ENCODE data around the gene SNRPD1.
"Not testable (repeated sequence)": the region's sequence is repeated elsewhere in the genome, so short reads cannot be mapped to it uniquely, and the experiment has no call there.

Gene SNRPD1

DNA sequence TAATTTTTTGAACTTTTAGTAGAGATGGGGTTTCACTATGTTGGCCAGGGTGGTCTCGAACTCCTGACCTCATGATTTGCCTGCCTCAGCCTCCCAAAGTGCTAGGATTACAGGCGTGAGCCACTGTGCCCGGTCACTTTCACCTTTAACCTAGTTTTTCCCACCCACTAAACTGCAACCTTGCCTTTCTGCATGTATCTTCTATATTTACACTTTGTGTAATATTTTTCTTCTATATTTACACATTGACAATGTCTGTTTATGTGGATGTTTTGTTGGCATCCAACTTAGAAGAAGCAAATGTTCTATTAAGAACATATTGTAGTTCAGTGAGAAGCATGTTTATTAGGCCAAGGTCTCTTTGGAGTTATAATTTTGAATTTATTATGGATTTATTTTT, 26.7 kb downstream of the SNRPD1 start:
- no peak for DNase-seq

DNA sequence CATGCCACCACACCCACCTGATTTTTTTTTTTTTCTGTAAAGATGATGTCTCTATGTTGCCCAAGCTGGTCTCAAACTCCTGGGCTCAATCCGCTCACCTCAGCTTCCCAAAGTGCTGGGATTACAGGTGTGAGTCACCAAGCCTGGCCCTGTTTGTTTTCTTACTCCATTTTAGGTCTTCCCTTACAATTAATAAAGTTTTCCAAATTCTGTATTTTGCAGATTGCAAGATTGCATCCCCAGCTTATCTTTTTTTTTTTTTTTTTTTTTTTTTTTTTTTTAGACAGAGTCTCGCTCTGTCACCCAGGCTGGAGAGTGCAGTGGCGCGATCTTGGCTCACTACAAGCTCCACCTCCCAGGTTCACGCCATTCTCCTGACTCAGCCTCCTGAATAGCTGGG, 28.3 kb downstream of the SNRPD1 start:
- not testable (repeated sequence) for DNase-seq

DNA sequence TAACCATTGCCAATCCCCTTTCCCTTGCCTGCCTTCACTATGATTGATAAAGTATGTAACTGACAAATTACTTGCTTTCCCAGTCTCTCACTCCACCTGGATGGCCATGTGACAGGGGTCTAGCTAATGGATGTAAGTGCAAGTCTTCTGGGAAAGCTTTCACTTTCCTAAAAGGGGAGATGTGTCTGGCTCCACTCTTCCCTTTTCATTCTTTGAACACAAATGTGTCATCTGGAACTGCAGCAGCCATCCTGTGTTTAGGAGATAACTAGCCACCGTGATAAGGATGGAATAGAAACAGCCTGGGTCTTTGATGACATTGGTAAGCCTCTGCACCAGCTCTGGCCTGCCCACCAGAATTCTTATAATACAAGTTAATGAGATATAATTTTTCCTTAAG, 38.2 kb downstream of the SNRPD1 start:
- no peak for DNase-seq

DNA sequence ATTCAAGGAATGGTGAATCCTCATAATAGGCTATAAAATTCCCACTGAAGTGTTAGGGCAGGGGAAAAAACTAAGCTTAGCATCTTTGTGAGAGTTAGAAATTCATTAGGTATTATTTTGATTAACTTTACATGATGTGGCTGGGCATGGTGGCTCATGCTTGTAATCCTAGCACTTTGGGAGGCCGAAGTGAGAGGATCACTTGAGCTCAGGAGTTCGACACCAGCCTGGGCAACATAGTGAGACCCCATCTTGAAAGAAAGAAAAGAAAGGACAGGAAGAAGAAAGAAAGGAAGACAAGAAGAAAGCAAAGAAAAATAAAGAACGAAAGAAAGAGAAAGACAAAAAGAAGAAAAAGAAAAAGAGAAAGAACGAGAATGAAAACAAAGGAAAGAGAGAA, 40.0 kb downstream of the SNRPD1 start:
- no peak for DNase-seq

DNA sequence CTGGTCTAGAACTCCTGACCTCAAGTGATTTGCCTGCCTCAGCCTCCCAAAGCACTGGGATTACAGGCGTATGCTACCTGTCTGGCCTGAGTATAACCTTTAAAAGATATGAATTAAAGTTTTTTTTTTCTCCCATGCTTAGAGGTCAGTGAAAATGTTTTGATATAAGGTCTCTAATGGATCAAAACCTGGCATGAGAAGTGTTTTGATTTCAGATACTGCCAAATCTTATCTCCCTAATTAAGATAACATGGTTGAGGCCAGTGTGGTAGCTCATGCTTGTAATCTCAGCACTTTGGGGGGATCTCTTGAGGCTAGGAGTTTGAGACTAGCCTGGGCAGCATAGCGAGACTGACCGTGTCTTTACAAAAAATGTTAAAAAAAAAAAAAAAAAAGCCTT, 41.2 kb downstream of the SNRPD1 start:
- no peak for DNase-seq

DNA sequence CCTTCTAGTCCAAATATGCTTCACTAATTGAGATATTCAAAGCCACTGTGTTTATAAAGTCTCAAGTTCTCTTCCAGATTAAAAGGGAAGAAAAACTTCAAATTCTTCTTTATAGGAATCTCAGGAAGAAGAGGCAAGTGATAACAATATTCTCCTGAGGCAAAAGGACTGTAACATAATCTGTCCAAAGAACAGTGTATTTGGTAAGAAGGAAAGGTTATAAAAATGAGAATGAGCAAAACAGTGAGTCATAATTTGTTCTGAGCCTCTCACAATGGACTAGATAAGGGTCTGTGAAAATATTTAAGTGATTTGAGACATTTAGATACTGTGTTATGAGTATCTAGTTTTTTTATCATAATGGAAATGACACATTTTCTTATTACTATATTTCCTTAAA, 44.3 kb downstream of the SNRPD1 start:
- DNase-seq: no peak

DNA sequence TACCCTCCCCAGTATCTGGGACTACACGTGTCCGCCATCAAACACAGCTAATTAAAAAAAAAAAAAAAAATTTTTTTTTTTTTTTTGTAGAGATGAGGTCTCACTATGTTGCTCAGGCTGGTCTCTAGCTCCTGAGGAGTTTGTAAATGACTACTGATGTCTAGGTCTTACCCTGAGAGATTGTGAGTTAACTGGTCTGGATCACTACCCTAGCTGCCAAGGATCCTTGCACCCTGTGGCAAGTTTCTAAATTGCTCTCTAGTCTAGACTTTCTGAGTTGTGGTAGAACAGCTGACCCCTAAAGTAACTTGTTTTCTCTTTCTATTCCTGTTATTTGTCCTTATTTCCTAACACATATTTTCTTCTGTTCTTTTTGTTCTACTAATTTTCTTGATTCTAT, 48.0 kb downstream of the SNRPD1 start:
- DNase-seq: no peak

DNA sequence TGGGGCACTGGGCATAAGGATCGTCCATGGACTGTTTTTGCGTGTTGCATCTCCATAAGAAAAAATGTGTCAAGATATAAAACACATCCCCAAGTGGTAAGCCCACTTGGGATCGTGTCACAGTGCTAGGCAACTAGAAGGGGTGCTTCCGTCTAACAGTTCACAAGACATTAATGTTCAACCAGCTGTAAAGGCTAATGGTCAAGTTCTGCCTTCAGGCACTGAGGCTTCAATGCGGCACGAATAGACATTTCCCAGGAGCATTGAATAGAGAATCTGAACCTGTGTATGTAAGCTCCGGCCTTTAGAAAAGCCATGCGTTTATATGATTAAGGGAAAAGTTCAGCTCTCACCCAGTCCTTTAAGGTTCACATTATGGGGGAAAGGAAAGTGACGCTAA, 50.5 kb downstream of the SNRPD1 start:
- no peak for DNase-seq

DNA sequence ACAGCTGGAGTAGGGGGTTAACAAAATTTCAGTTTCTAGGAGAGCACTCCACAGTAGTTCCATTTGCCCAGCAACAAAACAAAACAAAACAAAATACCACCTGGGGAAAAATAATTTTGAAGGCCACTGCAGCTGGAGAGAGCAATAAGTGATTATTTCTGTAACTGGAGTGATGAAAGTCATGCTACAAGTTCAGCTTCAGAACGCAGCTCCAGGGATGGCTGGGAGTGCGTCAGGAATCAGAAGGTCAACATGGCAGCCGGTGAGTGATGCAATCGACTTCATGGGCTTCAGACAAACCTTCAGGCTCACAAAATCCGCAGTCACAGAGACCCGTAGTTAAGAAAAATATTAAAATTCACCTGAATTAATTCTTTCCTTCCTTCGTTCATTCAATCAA, 51.5 kb downstream of the SNRPD1 start:
- no peak for DNase-seq

DNA sequence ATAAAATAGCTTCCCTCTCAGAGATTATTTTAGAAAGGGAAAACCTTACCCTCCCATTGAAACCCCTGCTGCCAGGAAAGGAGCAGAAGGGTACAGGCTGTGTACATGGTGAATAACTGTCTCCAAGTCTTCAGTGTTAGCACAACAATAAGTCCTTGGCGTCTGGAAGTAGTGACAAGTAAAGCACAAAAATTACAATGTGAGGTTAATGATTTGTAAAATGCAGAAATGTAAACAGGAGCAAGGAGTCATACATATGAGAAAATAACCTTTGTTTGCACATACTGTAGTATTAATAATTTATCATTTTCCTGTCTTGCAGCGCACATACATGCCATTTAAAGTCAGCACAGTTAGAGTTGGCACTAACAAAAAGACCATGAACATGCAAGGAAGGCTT, 52.0 kb downstream of the SNRPD1 start:
- DNase-seq: no peak

DNA sequence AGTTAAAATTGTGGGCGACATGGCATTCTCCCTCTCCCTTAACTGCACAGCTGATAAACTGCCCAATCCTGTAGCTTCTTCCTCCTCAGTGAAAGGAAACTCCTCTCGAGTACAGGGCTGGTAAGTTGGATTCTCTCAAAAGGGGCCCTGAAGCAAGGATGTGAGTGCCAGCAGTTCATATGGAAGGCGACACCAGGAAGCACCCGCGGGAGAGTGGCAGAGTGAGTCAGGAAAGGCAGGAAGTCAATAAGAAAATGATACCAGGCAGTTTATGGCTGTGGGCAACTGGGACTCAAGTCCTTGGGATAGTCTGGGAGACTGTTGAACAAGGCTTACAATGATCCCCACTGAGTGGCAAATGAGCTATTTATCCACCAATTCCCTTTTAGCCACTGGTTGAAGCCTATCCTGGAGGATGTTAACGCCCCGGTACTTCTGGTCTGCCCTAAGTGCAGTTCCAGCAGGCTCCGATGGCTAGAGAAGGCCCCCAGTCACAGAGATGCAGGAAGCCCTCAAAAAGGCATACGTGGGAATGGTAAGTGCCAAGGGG, 57.7 kb downstream of the SNRPD1 start:
- DNase-seq: peak; percentile 36 to 57

DNA sequence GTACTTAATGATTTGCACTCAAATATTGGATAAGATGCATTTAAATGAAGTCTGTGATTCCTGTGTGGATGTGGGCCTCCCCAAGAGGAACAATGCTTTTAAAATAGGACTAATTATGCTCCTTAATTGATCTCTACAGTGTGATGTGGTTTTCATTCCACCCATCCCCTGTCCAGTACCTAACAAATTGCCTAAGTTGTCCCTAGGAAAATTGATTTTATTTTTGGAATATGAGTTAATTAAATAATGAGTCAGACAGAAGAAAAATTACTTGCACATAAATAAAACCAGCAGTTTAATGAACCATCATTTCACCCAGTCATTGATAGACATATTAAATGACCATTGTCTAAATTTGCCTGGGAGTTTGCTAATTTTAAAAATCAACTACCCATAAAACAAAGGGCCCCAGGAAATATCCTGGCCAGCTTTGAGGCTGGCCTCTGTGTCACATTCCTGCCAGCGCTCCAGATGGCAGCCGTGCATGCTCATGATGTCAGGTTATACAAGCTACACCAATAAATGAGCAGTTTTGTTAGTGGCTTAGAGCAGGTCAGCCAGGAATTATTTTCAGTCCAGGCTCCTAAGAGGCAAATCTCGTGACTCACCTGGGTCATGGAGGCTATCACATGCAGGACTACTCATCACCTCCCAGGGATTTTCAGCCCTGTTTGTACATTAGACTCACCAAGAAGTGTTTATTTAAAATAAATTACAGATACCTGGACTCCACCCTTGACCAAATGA, 60.6 kb downstream of the SNRPD1 start:
- no peak for DNase-seq

DNA sequence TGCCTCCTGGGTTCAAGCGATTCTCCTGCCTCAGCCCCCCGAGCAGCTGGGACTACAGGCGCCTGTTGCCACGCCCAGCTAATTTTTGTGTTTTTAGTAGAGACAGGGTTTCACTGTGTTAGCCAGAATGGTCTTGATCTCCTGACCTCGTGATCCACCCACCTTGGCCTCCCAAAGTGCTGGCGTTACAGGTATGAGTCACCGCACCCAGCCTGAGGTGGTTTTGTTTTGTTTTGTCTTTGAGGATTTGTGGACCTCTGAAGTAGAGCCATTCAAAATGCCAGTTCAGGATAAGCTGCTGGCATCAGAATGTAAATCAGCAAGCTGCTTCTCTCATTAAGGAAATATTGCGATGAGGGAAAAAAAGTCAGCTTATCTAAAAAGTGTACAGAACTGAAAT, 63.2 kb downstream of the SNRPD1 start:
- DNase-seq: not testable (repeated sequence)

DNA sequence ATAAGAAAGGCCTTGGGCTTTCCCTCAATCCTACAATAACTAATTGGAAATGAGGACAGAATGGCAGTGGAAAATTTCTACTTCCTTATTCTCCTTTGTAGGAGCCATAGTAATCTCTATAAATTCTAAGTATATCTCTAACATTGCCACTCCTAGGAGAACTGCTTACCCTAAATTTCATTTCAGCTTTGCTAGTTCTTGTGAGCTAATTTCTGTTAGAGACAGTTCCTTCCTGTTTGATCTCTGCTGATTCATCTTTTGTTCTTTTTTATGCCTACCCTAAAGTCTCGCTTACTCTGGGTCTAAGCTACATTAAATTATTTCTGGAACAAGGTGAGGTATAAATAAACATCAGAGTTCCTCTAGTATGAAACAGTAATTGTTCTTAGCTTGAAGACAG, 66.7 kb downstream of the SNRPD1 start:
- peak; percentile 26 to 33 for DNase-seq

DNA sequence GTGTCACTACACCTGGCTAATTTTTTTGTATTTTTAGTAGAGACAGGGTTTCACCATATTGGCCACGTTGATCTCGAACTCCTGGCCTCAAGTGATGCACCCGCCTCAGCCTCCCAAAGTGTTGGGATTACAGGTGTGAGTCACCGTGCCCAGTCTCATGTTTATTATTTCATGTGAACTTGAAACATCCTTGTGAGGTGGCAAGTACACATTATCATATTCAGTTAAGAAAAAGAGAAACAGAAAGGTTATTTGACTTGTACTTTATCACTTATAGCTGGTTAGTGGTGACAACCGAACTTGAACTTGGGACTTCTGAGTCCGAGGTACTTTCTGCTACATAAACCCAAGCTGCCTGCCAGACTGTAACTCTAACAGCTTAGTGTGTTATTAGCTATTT, 68.0 kb downstream of the SNRPD1 start:
- no peak for DNase-seq

DNA sequence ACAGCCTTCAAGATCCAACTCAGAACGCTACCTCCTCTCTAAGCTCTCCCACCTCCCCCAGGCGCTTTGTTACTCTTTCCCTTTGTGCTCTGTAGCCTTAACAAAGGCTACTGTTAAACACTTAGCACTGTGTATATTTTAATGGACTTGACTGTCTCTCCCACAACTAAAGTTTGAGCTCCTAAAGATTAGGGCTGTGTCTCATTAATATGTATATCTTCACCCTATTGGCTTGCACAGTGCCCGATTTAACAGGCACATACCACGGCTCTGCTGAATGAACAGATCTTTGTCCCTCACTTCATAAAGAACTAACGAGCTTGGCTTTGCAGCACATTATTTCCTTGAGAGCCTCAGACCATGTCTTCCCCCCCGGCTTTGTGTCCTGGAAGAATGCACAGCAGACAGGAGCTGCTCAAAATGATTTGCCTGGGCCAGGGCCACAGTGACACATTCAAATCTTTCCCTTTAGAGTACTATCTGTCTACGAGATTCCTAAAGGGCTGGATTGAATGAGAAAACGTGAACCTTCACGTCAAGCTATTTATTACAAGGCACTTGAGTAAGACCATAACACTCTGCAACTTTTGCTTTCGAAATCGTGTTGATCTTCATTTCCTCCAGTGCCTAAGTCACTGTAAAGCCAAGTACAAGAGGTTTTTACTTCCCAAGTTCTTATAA, 70.4 kb downstream of the SNRPD1 start:
- peak; percentile 56 to 57 for DNase-seq

All from Kasumi-1 (cell line).